Inflammatory macrophage (primary cell): ENCODE measurements around the gene TRMT2A.
"Not testable (repeated sequence)": the region's sequence is repeated elsewhere in the genome, so short reads cannot be mapped to it uniquely, and the experiment has no call there.

Source experiments
- DNase-seq, 2 donors: peaks; one replicate each; pipeline ENCODE4 v3.0.0-alpha.2; 2020 to 2022

Gene TRMT2A

DNA sequence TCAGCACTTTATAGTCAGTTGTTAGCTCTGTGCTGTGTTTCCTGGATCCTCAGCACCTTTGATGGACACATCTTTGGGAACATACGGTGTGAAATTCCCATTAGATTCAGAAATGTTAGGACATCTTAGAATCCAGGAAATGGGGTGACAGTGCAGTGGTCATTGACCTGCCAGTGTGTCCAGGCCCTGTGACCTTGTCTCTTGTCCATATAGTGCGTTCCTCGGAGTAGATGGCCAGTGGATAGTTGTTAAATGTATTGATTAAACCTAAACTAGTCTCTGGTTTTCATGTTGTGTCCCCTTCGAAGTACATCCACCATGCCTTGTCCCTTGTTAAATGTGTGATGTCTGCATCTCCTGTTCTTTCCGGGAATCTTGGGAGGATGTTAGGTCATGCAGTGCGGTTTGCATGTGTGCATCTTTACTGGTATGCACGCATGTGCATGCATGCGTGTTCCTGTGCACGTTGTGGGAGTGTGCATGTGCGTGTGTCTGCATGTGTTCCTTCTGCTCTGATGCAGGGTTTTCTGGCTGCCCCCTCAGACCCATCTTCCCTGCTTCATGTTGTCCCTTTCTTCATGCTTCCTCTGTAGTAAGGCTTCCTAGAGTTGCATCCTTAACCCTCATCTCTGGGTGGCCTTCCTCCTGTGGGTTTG, 33.0 kb downstream of the TRMT2A start:
- no peak for DNase-seq

DNA sequence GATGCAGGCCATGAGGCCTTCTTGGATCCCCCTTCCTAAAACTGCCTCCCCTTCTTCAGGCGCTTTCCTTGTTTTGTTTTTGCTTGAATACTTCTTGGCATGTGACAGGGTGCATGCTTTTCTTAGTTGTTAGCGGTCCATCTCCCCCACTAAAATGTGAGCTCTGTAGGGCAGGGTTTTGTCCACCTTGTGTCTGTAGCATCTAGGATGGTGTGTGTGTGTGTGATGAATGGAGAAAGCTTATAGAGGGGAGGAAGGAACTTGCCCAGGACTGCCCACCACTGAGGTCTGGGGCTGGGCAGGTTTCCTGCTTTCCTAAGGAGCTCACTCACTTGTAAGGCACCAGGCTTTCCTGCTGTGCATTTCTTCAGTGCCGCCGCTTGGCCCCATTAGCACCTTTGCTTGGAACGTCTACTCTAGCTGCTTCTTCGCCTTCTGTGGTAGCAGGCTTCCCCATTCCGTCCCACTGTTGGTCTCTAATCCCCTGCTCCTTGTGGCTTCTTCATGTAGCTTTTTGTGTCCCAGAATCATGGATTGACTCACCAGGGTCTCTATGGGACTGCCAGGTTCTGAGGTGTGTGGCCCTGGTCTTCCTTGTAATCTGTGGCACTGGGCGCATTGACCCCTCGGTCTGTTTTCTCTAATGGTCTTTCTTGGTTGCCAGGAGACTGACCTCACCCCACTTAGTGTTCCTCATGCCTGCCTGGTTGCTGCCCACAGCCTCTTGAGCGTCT, 33.7 kb downstream of the TRMT2A start:
- DNase-seq, result no peak

DNA sequence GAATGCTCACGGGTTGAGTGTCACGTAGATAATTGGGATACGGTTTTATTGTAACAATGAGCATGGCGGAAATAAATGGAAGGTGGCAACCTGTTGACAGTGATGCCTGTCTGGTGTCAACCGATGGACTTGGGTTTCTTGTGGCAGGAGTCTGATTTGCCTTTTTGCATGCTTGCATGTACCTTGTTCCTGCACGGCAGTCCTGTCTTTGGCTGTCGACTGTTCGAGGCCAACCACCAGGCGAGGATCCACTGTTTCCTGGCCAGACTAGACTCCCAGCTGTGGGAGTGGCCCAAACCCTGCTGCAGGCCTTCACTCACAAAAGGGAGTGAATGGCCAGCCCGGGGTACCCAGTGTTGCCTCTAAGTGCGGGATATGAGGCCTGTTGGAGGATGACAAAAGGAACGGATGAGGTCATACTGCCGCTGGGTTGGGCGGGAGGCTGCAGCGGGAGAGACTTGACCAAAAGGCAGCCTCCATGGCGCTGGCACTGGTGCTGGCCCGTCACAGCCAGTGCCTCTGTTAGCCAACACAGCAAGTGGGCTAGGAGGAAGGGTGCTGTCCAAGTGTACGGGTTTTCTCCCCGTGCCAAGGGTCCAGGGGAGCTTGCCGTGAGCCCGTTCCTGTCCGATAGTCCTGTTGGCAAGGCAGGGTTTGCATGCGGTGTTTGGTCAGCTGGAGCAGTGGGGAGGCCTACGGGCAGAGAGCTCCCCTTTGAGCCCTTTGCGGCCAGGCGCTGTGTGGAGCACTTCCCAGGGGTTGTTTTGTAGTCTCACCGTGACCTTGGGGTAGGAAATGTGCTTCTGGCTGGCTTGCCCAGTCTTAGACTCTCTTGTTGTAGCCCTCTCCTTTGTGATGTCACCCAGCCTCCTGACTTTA, 36.0 kb downstream of the TRMT2A start:
- DNase-seq, result peak in 1 of 2 donors; percentile 10

DNA sequence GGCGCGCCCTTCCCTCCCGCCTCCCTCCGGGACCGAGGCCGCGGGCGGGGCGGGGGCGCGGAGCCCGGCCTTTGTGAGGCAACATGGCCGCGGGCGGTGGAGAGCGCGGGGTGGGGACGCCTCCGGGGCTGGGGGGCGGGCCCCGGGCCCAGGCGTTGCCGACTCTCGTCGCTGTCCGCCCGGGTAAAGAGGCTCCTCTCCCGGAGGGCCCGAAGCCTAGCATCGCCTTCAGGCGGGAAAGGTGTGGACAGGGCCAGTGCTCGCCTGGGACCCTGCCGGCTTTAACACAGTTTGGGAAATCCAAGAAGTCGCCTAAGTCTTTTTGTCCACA, 36.6 kb downstream of the TRMT2A start:
- peak; percentile 35 to 51 for DNase-seq

DNA sequence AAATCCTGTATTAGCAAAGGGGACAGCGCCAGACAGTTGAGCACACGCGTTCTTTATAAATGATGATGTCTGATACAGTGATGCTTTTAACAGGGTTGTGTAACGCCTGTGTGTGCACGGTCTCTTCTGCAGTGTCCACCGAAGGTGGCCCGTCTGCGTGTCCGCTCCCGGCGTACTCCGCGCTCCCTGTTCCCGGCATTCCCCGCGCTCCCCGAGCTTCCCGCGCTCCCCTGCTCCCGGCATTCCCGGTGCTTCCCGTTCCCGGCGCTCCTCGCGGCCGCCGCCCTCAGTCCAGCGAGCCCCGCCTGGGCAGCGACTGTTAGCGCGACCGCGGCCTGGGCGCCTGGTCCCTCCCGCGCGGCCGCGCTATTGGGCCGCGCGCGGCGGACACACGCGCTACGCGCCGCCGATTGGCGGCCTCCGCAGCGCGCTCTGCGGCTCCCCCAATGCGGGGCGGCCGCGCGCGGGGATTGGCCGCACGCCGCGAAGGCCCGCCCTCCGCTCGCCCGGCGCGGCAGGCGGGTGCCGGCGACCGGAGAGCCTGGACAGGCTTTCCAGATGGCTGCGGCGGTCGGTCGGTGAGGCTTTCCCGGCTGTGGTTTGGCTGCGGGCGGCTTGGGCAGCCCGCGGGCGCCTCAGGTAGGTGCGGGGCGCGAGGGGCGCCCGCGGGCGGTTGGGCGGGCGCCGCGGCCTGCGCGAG, 37.1 kb downstream of the TRMT2A start, which contains the start of gene DGCR8:
TSS of gene DGCR8 (plus strand) at position 497 of the 700 bp plus-strand sequence. CDS start 5,723 bp downstream, outside the sequence.
- DNase-seq, result peak; percentile 88 to 95

DNA sequence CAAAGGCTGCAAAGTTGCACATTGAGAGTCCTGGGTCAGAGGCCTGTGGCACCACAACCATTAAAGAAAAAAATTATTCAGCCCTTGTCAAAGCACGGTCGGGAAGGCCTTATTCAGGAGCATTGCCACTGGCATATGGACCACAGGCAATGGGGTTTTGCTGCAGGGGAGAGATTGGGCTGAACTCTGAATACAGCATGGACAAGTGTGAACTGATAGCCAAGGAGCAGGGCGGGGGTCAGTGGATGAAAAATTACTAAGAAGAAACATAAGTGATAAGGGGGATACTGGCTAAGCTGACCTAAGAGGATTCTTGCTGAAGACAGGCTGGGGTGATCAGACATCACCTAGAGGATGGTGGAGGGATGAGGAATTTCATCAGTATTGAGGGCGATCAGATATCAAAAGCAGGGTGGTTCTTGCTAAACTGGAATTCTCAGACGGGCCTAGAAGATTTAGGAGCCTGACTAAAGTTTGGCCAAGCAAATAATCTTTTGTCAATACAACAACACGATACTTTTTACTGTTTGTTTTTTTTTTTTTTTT, 40.3 kb downstream of the TRMT2A start:
- no peak for DNase-seq

DNA sequence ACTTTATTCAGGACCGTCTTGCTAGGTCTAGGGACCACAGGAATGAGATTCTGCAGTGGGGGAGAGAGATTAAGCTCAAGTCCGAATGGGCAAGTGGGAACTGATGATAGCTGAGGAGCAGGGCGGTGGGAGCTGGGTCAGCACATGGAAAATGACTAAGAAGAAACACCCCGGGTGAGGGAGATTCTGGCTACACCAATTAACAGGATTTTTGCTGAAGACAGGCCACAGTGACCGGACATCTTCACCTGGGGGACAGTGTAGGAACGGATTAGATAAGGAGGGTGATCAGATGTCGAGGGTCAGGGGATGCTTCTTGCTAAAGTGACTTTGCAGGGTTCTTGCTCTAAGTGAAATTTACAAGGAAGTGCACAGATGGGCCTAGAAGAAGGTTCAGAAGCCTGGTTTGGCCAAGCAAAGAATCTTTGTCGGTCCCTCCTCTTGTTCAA, 45.5 kb downstream of the TRMT2A start:
- DNase-seq, result no peak

DNA sequence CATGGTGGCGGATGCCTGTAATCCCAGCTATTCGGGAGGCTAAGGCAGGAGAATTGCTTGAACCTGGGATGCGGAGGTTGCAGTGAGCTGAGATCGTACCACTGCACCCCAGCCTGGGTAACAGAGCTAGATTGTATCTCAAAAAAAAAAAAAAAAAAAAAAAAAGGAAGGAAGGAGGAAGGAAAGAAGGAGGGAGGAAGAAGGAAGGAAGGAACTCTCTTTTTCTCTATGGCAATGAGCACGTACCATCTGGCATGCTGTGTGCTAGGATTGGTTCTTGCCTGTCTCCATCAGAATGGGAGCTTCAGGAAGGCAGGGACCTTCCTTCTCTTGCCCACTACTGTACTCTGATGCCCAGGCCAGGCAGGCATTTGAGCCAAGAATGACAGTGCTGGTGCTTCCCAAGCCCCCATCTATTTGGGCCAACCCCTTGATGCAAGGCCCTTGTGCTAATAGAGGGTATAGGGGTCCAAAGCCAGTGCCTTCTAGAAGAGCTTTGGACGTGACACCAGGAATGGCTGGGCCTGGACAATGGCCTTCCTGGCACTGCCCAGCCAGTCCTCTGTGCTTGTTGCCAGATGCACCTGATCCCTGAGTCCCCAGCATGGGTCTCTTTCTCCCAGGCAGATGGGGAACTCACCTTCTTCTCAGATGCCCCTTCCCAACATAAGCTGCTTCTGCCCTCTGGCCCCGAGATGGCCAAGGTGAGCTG, 47.5 kb downstream of the TRMT2A start:
- DNase-seq, result no peak

DNA sequence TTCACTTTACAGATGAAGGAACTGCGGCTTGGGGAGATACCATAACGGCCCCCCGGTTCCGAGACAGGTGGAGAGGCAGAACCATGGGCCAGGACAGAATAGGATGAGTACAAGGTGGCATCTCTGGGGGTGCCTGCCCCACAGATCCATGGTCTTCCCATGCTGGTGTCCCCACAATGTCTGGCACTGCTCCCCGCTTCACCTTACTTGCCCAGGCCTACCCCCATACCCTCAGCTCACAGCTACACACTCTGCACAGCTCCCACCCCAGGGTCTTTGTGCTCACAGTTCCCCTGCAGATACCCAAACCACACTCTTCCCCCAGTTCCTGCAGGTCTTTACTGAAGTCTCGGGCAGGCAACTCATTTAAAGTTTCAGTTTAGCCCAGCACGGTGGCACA, 48.4 kb downstream of the TRMT2A start:
- no peak for DNase-seq

DNA sequence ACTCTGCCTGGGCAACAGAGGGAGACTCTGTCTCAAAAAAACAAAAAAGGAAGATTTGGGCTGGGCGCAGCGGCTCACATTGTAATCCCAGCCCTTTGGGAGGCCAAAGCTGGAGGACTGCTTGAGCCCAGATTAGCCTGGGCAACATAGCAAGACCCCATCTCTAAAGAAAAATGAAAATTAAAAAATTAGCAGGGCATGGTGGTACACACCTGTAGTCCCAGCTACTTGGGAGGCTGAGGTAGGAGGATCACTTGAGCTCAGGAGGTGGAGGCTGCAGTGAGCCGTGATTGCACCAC, 49.7 kb downstream of the TRMT2A start:
- not testable (repeated sequence) for DNase-seq

DNA sequence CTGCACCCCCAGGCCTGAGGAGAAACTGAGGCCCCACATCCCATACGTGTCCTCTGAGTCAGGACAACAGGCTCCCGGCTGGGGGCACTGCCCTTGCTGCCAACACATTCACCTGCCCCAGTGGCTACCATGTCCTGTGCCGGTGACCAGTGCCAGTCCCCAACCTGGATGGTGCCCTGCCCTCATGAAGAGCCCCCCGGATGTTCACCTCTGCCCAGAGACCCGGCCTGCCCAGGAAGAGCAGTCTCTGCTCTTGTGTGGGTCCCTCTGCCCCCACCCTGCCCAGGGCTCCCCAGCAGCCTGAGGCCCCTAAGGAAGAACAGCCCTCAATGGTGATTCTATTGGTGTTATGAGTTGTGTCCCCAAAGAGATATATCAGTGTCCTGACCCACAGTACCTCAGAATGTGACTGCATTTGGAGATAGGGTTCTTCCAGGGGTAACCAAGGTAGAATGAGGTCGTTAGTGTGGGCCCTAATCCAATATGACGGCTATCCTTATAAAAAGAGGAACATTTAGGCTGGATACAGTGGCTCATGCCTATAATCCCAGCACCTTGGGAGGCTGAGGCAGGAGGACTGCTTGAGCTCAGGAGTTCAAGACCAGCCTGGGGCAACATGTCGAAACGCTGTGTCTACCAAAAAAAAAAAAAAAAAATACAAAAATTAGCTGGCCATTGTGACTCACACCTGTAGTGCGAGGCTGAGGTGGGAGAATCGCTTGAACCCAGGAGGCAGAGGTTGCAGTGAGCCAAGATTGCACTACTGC, 50.2 kb downstream of the TRMT2A start:
- no peak for DNase-seq

DNA sequence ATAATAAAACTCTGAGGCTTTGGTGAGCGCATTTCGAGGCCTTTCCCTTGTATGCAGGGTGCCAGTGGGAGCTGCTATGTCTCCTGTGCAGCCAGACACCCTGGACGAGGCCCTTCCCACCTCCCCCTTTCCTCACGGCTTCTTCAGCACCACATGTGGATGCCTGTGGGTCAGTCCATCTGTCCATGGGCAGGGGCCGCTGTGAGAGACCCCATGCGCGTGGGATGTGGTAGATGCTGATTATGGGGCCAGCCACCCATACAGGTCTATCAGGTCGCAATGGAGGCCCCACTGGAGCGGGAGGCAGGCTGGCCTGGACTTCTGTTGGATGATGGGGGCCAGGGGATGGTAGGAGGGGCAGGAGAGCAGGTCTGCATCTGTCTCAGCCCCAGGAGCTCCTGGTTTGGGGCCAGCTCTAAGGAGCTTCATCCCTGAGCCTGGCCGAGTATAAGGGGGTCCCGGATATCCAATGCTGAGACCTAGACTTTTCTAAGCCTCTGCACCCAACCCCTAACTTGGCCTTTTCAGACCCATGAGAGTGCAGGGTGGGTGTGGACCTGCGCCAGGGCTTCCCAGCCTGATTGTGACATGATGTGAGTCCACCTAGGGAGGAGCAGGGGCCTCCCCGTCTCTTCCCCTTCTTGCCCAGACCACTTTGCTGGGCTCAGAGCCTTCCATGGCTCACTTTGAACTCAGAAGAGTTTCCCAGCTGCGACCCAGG, 51.0 kb downstream of the TRMT2A start:
- no peak for DNase-seq

DNA sequence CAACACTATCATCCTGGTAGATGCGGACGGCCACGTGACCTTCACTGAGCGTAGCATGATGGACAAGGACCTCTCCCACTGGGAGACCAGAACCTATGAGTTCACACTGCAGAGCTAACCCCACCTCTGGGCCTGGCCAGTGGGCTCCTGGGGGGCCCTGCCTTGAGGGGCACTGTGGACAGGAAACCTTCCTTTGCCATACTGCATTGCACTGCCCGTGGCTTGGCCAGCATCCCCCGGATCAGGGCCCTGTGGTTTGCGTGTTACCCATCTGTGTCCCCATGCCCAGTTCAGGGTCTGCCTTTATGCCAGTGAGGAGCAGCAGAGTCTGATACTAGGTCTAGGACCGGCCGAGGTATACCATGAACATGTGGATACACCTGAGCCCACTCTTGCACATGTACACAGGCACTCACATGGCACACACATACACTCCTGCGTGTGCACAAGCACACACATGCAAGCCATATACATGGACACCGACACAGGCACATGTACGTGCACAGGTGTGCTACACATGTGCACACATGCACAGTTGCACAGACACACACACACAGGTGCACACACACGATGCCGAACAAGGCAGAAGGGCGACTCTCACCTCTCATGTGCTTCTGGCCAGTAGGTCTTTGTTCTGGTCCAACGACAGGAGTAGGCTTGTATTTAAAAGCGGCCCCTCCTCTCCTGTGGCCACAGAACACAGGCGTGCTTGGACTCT, 52.3 kb downstream of the TRMT2A start:
- no peak for DNase-seq

DNA sequence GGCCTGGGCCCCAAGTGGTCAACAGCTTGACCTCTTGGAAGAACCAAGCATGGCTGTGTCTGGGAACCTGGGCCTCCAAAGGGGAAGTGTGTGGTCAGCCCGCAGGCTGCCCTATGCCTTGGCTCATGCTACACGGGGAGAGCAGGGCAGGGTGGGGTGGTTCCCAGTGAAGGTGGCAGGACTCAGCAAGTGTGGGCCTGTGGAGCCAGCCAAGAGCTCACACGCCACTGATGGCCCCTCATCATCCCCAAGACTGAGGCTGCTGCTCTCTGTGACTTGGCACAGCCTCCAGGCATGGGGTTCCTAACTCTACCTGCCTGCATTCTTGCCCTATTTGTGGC, 52.9 kb downstream of the TRMT2A start:
- DNase-seq, result no peak

DNA sequence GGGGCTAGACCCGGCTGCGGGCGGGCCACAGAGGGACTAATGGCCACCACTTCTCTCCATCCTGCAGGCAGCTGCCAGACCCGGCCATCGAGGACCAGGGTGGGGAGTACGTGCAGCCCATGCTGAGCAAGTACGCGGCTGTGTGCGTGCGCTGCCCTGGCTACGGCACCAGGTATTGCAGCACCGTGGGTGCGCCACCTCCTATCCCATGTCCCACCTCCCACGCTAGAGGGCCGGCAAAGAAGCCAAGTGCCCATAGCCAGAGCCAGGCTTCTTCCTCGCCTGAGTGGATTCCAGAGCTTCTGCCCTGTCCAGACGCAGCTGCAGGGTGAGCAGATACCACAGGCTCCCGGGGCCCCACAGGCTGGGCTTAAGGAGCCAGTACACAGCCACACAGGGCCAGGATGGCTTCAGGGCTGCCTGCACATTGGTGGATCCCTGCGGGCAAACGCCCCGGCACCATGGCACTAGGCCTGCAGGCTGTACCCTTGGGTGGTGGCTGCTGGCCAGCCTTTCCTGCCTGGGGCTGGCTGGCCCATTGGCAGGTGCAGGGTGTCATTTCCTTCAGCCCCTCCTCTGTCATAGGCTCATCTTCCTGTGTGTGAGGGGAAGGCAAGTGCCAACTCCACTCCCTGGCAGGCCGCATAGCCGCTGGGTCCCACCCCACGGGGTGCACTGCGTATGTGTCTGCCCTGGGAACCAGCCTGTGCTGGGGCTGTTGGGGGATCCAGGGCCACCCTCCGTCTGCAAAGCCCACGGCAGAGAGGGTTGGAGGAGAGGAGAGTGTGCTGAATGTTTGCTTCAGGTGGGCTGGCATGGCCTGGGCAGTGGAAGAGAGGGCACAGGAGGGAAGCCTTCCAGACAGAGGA, 53.5 kb downstream of the TRMT2A start:
- DNase-seq, result no peak

DNA sequence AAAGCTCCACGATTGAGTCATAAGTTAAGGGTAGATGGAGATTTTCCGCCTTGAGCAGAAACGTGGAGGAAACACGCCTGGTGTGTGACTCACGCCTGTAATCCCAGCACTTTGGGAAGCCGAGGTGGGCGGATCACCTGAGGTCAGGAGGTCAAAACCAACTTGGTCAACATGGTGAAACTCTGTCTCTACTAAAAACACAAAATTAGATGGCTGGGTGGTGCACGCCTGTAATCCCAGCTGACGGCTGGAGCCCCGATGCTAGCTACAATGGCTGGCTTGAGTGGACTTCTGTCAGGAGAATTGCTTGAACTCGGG, 54.3 kb downstream of the TRMT2A start:
- no peak for DNase-seq

DNA sequence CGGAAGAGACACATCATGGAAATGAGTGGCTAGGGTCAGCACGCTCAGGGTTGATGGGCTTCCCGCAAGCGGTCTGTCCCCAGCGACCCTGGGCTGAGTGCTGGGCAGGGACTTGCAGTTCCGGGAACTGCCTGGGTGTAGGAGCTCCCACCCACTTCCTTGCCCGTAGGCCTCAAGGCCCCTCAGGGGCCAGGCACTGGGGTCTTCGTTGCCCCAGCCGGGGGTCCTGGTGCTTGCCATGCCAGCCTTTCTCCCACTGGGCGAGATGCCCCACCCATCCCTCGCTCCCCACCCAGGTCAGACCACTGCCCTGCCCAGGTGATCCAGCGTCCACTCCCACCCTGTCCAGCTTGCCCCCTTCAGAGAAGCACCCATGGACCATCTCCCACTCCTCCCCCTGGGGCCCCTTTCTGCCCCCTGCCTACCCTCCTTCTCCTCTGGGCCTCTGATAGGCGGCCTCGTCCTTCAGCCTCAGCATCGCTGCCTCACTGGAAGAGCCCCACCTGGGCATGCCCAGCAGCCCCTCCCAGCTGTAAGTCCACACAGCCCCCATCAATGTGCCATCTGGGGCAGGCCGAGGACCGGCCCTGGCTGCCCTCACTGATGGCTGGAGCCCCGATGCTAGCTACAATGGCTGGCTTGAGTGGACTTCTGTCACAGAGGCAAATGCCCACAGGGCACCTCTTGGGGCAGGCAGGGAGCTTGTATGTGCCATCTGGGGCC, 54.8 kb downstream of the TRMT2A start:
- no peak for DNase-seq
